UCSD-AML1 (cell line): ENCODE results near the gene CPED1.
"Not testable (repeated sequence)": the region's sequence is repeated elsewhere in the genome, so short reads cannot be mapped to it uniquely, and the experiment has no call there.

Experiments used
- DNase-seq: peaks from one replicate; lab custom pipeline; 2025; ENCODE audit not compliant: unreplicated experiment; lab: John Stamatoyannopoulos, UW

Gene CPED1

GRCh38 chr7:121304102-121304658 lies 315.7 kb downstream of the CPED1 start:
- DNase-seq, result no peak

GRCh38 chr7:121305109-121305508 lies 316.6 kb downstream of the CPED1 start:
- DNase-seq, result no peak

- no peak for DNase-seq
Observed at GRCh38 chr7:121306565-121306964, 318.1 kb downstream of the CPED1 start.

DNA sequence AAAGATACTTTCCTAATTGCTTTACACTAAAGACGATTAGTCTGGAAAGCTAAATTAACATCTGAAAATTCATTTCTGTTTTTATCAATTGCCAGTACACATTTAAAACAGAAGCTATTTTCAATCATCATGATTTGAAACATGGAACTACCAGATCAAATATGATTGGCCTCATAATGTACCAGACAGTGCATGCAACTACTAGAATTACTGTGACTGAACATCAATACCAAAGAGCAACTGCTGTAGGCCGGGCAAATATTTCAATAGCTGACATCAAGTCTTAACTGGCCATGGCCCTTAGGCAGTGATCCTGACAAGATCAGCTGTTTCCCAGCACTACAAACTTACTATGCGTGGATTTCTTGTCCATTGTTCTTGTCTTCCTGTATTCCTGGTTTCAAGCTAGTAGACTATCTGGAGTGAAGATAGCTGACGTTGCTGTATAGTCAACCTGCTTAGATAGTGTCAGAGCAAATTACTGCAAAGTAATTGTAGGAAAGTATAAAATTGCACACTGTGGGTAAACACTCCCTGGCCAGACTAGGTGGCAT lies 318.6 kb downstream of the CPED1 start:
- DNase-seq, result no peak

GRCh38 chr7:121313220-121313792 lies 324.8 kb downstream of the CPED1 start:
- DNase-seq, result no peak

DNA sequence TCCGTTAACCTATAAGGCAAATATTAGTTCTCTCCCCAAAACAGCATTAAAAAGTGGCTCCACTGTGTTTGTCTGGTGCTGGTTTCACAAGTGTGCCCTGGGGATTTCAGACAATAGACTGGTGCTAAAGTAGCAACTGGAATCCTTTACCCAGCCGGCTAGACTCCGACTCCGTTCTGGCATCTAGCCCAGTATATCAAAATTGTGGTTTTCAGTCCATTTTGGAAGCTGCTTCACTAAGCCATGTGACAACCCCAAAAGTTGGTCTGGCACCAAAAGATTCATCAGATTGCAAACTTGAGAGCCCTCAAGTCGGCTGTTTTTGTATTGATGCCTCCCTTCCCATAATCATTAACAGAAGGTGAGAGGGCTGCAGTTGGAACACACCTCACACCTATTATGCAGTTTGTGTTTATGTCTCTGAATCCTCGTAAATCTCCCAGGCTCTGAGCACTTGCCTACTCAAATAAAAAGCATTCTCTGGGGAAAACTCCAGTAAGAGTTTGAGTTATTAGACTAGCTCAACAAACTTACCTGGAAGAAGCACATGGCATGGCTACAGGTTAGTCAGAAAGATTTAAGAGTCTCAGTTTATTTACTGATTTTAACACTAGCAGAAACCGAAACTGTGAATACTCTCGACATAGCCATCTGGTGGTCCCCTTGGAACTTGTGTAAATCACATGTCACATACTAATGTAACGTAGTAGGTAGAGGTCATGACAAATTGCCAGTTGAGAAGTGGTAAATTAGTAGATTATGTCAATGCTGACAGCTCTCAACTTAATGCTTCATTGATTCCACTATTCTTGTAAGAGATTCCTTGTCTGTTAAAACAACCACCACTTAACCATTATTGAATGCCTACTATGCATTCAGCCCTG lies 325.5 kb downstream of the CPED1 start:
- no peak for DNase-seq

- DNase-seq, result not testable (repeated sequence)
Observed at GRCh38 chr7:121315170-121315569, 326.7 kb downstream of the CPED1 start.

DNA sequence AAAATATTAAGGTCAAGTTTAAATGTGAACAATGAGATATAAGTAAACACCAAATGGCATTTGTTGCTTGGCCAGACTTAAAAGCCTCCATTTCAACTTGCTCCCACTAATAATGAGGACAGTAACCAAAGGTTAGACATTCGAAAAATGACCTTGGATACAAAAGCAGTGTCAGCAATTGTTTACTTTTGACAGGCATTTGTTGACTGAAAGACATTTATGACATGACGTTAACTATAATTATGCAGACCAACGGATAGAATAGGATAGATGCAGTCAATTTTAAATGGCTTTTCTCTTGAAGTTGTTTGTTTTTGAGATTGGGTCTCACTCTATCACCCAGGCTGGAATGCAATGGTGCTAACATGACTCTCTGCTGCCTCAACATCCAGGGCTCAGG lies 333.9 kb downstream of the CPED1 start:
- DNase-seq, result no peak

GRCh38 chr7:121323515-121324302 lies 335.2 kb downstream of the CPED1 start:
- DNase-seq, result no peak

DNA sequence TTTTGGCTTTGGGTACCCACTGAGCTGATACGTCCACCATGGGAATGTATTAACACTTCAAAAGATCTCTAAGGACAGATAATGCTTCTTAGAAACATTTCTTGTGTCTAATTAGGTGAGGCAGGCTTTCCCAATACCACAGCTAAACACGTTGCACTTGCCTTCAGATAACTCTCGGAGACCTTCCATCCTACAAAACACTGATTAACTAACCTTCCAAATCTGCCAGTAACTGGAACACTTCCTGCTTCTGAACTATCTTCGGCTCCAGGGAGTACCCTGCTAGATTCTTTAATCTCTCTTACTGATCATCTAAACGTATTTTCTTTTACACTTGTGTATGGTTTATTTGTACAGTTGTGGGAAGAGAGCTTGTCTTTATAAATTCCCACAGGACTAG lies 339.2 kb downstream of the CPED1 start:
- no peak for DNase-seq

- no peak for DNase-seq
Observed at GRCh38 chr7:121328508-121329190, 340.1 kb downstream of the CPED1 start, which contains the start of gene WNT16. Gene WNT16 (plus strand): TSS chr7:121329000. CDS start chr7:121329293, 293 bp downstream.

DNA sequence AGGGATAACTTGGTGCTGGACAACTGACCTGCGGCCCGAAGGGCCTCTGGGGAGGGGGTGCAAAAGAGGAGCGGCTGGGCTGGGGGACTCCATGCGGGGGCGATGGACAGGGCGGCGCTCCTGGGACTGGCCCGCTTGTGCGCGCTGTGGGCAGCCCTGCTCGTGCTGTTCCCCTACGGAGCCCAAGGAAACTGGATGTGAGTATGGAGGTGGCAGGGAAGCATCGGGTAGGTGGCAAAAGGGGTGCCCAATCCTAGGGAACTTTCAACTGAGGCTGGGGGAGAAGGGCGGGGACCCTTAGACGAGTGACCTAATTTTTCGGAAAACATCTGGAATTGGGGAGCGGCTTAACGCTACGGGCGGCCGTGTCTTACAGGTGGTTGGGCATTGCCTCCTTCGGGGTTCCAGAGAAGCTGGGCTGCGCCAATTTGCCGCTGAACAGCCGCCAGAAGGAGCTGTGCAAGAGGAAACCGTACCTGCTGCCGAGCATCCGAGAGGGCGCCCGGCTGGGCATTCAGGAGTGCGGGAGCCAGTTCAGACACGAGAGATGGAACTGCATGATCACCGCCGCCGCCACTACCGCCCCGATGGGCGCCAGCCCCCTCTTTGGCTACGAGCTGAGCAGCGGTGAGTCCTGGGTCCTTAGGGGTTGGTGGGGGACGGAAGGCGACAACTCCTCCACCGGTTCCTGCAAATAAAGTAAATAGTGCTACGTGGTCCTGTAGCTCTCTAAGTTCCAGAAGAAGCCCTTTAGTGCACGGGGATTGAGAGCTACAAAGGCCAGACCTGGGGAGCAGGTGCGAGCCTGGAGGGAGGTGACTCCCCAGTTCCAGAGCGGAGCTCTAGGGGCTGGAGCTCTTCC lies 340.9 kb downstream of the CPED1 start:
- no peak for DNase-seq

DNA sequence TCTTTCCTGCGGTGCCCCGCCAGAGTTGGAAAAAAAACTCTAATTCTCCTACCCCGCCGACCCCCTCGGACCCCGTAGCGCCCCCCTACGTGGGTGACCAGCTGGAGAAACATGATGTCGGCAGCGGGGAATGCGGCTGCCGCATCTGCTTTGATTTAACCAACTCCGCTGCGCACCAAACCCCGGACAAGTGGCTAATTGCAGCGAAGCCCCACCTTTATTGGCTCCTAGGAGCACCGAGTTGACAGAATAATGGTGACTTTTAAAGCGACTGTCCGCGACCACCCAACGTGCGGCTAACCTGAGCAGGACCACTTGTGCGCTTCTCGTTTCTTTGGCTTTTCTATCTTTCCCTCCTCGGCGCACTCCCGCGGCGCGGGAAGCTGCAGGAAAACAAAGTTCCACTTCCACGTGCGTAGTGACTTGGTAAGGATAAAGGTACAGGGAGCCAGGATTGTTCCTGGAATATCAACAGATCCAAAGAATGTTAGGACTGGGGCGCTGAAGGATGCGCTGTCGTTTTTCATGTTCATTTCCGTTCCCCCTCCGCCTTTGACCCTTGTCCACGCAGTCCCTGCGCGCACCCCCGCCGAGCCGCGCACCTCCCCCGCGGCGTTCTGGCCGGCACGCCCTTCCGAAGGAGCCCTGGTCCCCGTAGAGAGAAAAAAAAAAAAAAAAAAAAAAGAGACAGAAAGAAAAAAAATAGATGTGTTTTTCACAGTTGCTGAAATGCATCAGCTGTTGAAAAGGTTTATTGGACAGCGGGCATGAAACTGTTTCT lies 341.7 kb downstream of the CPED1 start:
- no peak for DNase-seq

- DNase-seq, result no peak
Observed at GRCh38 chr7:121331048-121331447, 342.5 kb downstream of the CPED1 start.

GRCh38 chr7:121331574-121331973 lies 343.1 kb downstream of the CPED1 start:
- no peak for DNase-seq

DNA sequence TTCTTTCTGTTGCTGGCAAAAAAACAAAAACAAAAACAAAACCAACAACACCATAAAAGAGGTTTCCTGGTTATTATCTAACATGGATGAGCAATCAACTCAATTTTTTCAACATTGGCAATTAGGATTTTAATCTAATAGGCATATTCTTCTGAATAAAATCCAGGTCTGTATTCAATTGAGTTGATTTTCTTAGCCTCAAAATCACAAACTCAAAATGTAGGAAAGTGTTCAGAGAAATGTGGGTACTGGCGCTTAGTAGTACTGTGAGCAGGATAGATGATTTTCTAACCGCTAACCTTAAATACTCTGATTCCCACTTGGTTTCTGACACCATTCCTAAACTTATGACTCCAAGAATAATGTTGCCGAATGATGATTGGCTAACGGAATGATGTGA lies 345.9 kb downstream of the CPED1 start:
- no peak for DNase-seq

GRCh38 chr7:121334875-121335648 lies 346.6 kb downstream of the CPED1 start:
- no peak for DNase-seq

GRCh38 chr7:121336579-121336978 lies 348.1 kb downstream of the CPED1 start:
- DNase-seq, result no peak
